ENCODE results near the gene LSM11. TPM values are rescaled to one million over a fixed set of nuclear protein-coding genes. Genes with fewer than 3 reads are reported as not detected.
A peak's percentile ranks its signal among the peaks of the same experiment; 100 is the strongest.

Gene LSM11
- polyA plus RNA-seq, 10 donors: 5.8 to 11.3 (median 7.6) TPM

DNA sequence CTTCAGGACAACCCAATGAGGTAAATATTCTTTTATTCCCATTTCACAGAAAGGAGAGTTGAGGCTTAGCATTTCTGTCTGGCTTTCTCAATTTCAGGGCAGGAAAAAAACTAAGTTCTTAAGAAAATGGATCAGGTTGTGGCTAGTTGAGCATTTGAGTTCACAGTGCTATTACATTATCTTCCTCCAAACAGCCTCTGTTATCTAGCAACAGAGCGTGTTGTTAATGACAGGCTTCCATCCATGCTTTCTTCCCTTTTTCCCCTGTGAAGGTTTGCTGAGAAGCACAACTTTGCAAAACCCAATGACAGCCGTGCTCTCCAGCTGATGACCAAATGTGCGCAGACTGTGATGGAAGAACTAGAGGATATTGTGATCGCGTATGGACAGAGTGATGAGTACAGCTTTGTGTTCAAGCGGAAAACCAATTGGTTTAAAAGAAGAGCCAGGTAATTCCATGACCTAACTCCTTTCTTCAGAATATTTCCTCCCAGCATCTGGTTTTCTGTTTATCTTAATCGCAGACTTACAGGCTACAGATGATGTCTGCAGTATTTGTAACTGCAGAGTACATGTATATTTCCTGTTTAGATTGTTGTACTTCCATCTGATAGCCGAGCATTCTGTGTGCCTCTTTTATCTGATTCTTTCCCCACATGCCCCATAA lies 10.8 kb upstream of the LSM11 start:
- DNase-seq: no peak

DNA sequence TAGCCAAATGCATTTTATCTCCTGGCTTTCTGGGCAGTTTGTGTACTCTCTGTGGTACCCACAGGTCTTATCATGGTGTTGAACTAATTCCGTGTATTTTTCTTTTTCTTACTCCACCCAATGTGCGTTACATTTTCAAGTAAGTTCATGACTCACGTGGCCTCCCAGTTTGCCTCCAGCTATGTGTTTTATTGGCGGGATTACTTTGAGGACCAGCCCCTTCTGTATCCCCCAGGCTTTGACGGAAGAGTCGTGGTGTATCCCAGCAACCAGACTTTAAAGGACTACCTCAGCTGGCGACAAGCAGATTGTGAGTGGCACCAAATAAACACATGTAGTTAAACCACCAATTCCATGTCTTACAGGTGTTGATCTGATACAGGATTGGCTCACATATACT lies 9.1 kb upstream of the LSM11 start:
- no peak for DNase-seq

DNA sequence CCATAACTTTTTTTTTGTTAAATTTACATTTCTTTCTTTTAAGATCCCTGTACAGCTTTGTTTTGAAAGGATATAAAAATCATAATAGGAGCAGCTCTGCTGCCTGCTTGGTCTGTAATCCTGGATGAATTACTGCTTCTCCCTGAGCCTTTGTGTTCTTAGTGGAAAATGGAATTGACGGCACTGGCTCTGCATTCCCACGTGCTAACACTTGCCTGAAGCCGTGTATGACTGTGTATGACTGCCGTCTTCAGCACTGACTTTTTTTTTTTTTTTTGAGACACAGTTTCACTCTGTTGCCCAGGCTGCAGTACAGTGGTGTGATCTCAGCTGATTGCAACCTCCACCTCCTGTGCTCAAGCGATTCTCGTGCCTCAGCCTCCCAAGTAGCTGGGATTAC lies 7.5 kb upstream of the LSM11 start:
- no peak for DNase-seq

DNA sequence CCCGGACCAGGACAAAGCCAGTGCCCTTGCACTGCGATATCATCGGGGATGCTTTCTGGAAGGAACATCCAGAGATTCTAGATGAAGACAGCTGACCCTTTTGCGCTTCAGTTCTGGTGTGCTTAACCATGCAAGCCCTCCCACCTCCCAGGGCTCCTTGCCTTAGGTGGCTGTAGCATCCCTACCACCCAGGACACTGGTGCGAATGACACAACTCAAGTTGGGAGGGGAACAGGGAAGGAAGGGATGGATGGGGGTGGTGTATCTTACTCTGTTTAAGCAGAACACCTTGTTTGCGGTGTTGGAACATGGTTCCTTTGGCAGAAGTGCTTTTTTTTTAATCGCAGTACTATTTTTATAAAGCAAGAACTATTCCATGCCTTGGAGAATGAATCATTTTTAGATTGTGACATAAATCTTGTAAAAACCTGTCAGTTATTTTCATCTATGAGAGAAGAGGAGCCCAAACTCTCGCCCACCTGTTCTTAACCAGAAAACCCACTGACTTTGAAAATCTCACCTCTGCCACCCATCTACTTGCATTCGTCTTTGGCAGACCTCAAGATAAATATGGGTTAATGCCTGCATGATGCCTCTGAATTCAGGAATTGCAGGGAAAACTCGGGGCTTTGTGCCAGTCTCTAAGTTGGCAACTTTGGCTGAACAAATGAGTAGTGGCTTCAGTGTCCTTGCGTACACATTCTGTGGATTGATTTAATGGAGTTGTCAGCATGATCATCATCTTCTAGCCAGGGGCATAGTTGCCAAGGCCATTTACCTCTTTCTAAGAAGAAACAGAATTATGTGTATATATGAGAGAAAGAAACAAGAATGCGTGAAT lies 3.9 kb upstream of the LSM11 start:
- DNase-seq: no peak

DNA sequence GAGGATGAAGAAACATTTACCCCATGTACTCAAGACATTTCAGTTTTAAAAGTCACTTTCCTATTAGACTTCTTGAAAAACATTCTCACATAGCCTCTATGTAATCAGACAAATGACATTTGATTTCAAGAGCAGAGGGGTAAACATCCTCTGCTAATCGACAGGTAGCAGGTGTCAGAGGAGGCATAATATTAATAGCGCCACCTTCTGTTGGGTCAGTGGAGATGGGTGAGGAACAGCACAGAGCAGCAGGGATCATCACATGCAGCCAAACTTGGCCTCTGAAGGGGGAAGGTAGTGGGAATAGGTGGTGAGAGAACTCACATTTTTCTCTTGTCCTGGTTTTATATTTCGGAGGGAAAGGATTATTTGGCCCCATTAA lies 3.3 kb upstream of the LSM11 start:
- DNase-seq: no peak

DNA sequence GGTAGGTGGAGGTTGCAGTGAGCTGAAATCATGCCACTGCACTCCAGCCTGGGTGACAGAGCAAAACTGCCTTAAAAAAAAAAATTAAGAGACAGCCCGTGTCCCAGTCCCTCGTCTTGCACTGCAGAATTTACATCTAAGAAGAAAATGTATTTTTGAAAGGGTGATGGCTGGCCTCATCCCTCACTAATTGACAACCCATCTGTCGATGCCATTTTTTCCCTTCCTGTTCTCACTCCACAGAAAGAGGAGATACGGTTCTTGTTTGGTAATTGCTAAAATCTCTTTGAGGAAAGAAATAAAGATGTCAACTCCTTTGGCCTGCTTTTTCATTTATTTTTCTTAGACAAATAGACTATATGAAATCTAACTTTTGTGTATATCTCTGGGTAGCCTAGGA lies 2.4 kb upstream of the LSM11 start:
- no peak for DNase-seq

DNA sequence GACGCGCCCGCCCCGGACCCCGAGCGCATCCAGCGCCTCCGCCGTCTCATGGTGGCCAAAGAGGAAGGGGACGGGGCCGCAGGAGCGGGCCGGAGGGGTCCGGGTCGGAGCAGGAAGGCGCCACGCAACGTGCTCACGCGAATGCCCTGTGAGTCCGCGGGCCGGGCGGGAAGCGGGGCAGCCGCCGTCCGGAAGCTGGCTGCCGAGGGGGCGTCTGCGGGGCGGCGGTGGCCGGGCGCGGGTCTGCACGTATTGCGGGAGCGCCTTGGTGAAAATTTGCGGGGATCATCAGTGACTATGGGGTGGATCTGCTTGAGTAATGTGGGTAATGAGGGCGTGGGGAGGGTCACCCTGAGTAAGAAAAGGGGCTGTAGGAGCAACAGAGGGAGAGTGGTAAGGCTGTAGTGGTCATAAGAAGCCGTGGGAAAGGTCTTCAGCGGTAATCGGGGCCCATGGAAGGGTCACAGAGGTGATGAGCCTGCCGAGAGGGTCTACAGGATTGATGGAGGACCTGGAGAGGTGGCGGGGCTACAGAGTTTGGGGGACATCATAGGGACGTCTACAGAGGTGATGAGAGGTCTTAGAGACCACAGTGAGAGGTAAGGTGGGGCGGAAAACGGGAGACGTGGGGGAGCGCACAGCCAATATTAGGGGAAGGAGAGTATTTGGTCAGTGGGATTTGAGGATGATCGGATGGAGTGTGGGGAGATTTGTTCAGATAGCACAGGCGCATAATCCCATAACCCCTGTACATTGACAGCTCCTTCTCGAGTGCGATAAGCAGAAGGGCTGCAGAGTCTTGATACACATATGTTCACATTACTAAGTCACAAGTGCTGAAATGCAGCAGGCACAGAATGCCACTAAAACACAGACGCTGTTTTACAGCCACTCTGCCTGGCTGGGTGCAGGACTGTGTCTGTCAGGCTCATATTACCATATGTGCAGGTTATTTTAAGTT lies 819 bp downstream of the LSM11 start:
- DNase-seq: peak in 1 of 3 donors; percentile 53

DNA sequence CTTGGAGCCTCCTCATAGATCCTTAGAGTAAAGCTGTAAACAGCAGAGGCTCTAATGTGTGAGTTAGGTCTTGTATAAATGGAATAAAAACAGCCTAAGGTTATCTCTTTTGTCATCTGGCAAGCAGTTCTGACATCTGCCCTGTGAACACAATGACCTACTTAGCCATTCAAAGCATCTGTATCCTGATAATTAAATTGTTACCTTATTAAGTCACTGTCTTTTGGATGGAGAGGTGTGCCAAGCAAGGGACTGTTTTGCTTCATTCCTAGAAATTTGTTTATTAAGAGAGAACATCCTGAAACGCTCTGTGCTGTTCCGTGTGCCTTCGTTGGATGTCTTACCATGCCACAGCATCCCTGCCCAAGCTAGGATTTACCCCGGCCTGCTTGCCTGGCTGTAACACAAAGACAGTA lies 1.5 kb downstream of the LSM11 start:
- DNase-seq: no peak

DNA sequence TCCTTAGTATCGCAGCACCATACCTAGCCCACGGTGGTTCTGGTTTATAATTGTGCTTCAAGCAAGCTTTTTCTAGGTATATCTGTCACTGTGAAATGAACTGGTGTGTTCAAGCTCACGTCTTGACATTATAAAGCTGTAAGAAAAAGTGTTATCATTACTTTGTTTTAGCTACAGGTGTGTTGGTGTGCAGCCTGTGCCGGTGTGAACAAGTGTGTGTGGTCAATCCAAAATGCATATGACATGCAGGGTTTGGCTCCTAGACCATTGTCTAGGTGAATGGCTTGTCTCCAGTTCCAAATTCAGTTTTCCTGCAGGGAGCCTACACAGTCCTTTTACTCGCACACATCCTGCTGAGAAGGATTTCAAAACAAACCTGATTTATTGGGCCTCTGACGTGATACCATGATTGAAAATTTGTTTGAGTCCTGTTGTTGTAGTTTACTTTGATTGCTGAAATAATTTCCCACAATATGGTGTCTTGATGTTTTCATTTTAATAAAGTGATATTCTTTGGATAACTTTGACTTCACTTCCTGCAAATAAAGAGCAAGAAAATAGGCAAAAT lies 3.7 kb downstream of the LSM11 start:
- no peak for DNase-seq

DNA sequence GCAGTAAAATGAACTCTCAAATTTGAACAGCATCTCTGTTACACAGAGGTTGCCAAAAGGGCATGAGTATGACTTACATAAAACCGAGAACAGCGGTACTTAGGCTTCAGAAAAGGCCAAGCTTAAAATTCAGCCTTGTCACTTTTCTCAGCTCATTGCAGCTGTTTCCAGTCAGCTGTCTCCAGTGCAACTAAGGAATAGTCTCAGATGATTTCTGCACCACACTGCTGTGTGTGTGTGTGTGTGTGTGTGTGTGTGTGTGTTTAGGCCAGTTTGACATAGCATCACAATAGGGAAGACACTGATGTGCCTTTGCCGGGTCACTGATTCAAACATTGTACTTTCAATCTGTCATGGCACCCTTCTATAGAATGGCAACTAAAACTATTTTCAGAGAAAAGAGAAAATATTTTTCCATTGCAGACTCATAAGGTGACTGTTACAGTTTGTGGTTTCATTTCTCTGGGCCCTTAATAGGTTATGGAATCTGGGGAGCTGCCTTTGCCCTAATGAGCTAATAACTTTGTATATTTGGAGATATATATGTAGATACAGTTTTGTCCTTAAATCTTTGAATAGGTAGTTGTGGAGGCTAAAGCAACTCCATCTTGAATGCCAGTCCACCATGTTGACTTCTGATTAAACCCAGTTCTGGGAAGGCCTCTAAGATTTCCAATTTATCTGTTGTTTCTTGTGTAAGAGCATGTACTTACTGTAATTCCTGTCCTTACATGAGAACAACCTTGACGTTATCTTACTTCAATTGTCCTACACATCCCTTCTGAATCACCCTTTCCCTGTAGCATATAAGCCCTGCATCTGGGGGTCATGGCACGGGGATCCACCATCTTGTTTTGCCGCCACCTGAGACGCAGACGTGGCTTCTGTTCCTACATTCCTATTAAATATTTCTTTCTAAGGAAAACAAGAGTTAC lies 4.5 kb downstream of the LSM11 start:
- DNase-seq: peak in 1 of 3 donors; percentile 21

DNA sequence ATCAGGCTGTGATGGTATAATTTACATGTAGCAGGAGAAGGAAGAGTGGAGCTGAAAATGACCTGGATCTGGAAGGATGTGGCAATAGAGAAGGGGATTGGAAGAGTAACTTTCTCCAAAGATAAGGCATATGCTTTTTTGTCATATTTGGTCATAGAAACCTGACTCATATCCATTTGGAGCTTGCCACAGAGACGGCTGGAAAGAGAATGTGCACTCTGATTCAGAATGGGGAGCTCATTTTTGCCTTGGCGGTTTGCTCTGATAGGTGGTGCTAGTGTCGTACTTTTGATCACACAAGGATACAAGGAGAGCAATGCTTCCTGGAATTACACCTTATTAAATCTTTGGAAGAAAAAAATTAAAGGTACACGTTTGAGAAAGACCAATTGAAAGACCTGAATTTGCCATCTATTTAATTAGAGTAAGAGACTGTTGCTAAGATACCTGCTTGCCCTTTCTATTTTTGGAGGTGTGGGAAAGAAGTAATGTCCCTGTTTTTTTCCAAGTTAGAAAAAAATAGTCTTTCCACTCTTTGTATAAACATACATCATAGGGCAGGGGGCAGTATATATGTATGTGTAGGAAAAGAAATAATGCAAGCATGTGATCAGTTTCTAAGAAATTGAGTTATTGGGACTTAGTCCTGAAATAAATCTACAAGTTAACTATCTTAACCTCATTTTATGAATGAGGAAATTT lies 5.4 kb downstream of the LSM11 start:
- peak in 1 of 3 donors; percentile 69 for DNase-seq

DNA sequence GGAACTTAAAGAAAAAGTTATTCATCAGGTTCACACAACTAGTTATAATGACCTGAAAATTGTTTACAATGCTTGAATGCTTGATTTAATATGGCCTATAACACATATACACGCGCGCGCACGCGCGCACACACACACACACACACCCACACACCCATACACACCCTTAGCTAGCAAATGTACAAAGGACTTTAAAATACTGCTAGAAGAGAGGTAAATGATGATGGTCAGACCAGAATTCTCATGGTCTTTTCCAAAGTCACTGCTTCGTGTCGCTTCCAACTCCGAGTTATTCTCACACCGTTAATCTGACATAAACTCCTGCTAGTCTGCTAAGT lies 5.9 kb downstream of the LSM11 start:
- no peak for DNase-seq

DNA sequence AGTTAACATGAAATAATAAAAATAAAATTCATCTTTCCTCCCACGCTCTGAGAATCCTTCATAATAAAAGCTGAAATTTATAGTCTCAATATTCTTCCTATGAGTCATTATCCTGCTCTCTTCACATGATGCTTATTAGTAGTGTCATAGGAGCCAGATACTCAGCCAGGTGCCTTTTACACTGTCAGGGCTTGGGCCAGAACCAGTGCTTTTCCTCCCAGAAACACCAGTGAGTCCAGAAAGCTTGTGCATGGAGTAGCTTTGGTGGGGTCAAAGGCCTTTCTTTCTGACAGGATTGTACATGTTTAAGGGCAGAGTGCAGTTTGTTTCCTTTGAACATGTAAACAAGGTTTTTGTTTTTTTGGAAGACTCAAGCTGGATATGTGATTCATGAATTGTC lies 6.8 kb downstream of the LSM11 start:
- no peak for DNase-seq

DNA sequence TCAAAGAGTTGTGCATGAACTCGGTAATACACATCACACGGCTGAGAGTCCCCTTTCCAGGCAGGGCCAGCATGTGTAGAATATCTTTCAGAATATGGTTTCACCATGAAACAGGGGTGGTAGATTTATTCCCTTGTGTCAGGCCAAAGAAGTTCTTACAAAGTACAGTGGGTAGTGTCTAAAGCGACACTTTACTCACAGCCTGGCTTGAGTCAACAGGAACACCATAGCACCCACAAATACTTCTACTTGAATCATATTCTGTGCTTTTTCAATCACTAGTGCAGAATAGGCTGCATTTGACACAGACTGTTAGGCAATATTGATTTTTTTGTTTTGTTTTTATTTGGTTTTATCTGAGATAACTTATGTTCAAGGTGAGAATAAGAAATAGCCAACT lies 12.6 kb downstream of the LSM11 start:
- no peak for DNase-seq

DNA sequence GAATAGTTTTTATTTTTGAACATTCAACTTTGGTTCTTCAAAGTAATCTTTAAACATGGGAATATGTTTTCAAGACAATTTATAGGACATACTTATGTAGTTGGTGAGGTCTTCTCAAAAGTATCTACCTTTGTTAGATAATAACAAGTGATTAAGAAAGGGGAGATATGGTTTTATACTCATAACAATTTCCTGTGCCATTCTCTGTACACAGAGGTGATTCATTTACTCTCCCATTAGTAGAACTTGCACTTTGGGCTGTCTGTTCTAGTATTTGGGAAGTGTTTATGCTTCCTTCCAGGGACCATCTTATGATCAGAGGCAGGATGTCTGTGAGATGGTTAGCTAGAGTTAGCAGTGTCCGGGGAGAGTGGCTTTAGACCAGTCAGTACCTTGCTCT lies 15.2 kb downstream of the LSM11 start:
- DNase-seq: no peak

DNA sequence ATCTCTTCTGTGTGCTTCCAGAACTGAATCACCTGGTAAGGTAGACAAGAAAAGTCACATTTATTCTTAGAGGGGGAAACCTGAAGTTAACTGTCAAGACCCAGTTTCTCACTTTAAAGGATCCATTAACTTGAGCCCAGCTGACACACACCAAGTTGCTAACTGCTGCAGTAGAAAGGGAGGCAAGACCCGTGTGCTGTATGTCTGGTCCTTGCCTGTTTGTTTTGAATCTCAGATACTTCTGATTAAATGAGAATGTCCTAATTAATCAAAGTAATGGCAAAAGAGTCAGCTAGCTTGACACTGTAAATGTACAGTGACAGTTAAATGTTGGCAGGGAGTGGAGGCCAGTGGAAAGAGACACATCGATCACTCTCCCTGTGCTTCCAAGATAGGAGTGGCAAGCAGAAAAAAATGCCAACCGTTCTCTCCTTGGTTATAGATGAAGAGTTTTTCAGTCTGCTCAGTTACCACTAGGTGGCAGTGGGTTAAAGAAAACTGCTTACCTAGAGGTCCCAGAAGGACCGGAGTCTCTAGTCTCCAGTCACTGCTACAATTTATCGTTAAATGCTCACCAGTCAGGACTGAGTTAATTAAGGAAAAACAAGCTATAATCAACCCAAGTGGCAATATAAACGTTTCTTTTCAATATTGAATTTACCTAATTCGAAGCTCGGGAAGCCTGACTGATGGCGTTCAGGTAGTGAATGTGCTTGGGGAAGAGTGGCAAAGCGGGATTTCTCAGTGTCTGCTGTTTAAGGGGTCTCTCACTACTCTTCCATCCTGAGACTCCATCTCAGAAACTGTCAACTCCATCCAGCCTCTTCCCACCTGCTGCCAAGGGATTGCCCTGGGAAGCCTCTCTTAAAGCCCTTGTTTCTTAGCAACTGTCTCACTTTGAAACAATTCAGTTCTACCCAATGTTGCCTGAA lies 18.4 kb downstream of the LSM11 start:
- DNase-seq: peak; percentile 38 to 73 (median 54)

DNA sequence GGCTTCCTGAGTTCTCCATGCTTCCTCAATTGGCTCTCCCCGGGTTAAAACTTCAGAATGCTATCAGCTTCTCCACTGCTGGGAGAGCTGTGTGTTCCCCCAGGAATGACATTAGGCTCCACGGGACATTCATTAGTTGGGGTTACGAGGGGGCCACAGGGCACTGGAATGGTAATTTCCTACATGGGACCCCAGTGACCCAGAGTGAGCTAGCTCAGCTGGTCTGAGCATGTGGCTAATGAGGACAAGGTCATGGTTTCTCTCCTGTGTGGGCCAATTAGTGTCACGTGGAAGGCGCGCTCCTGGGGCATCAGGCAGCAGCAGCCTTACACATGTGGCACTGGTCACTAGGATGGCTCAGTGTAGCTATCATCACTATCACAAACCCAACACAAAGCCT lies 21.0 kb downstream of the LSM11 start:
- DNase-seq: no peak

DNA sequence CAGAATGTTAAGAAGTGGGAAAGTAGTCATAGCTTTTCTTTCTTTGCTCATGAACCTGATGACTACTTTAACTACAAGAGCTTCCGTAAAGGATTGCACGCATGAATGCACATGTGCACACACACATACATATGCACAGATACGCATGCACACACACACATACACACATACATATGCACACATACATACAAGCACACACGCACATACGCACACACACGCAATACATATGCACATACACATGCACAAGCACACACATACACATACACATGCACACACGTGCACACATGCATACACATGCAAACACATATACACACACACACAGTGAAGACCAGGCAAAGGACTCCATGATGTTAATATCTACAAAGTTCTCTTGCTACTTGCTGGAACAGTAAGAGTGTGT lies 22.9 kb downstream of the LSM11 start:
- peak in 1 of 3 donors; percentile 59 for DNase-seq

DNA sequence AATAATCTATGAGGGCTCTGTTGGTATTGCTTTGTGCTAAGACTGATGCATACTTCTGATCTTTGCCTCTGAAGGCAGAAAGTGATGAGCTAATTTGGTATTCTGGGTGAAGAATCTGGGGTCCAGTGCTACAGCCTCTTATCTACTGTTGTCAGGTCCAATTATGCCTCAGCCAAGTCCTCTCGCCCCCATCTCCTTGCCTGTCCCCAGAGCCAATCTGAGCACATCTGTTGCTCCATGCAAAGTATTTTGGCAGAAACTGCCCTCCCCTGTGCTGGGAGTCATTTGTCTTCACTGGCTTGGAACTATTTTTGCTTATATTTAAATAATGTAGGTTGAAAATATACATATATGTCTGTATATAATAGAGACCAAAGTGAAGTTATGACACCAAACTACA lies 23.4 kb downstream of the LSM11 start:
- DNase-seq: peak in 1 of 3 donors; percentile 23

Measured in muscle of back (tissue), 11 donors.